H9 (cell line): ENCODE results near the gene MEGF10. TPM values are rescaled to one million over a fixed set of nuclear protein-coding genes. Genes with fewer than 3 reads are reported as not detected.

Experiments
- DNase-seq: peaks from one replicate; pipeline ENCODE4 v3.0.0-alpha.2; 2017
- H2AFZ ChIP-seq: one replicate; pipeline ENCODE4 v1.6.1; 2013; ENCODE audit warnings: mild to moderate bottlenecking, low read length, control low read depth, moderate library complexity
- H2AK5ac ChIP-seq: 2 replicates; pipeline ENCODE4 v1.6.1; 2013; ENCODE audit warnings: low read length, control low read depth, mixed read lengths; ENCODE audit not compliant: insufficient read length
- H2BK120ac ChIP-seq: one replicate; pipeline ENCODE4 v1.6.1; 2013; ENCODE audit warnings: low read depth, mild to moderate bottlenecking, low read length, control low read depth, inconsistent platforms; ENCODE audit not compliant: poor library complexity, severe bottlenecking
- H2BK12ac ChIP-seq: 2 replicates; pipeline ENCODE4 v1.6.1; 2013; ENCODE audit warnings: low read length, control low read depth, mixed read lengths, low read depth; ENCODE audit not compliant: insufficient read length
- H2BK15ac ChIP-seq: 2 replicates; pipeline ENCODE4 v1.6.1; 2013; ENCODE audit warnings: low read depth, low read length, control low read depth
- H2BK20ac ChIP-seq: one replicate; pipeline ENCODE4 v1.6.1; 2013; ENCODE audit warnings: low read depth, mild to moderate bottlenecking, low read length, control low read depth, inconsistent platforms; ENCODE audit not compliant: poor library complexity, severe bottlenecking
- H2BK5ac ChIP-seq: 2 replicates; pipeline ENCODE4 v1.6.1; 2013; ENCODE audit warnings: low read length, control low read depth, mixed read lengths; ENCODE audit not compliant: insufficient read length
- H3K14ac ChIP-seq: 2 replicates; pipeline ENCODE4 v1.6.1; 2013; ENCODE audit warnings: low read length, control low read depth; ENCODE audit not compliant: insufficient read depth
- H3K18ac ChIP-seq: 2 replicates; pipeline ENCODE4 v1.6.1; 2013; ENCODE audit warnings: low read depth, mild to moderate bottlenecking, mixed read lengths, low read length, control low read depth; ENCODE audit not compliant: insufficient read length
- H3K23ac ChIP-seq: 2 replicates; pipeline ENCODE4 v1.6.1; 2013; ENCODE audit warnings: low read length, control low read depth, mixed read lengths, low read depth; ENCODE audit not compliant: insufficient read length
- H3K23me2 ChIP-seq: 2 replicates; pipeline ENCODE4 v1.6.1; 2013; ENCODE audit warnings: low read depth, mild to moderate bottlenecking, mixed read lengths, low read length, control low read depth; ENCODE audit not compliant: insufficient read length, poor library complexity, severe bottlenecking
- H3K27ac ChIP-seq: 2 replicates; pipeline ENCODE4 v1.5.1; 2013; ENCODE audit warnings: low read length, control low read depth, mixed read lengths, low read depth; ENCODE audit not compliant: insufficient read length
- H3K27me3 ChIP-seq: 2 replicates; pipeline ENCODE4 v1.6.1; 2013; ENCODE audit warnings: low read length, control low read depth, inconsistent platforms; ENCODE audit not compliant: insufficient read depth
- H3K4ac ChIP-seq: 2 replicates; pipeline ENCODE4 v1.6.1; 2013; ENCODE audit warnings: low read depth, mild to moderate bottlenecking, control low read depth, inconsistent platforms, low read length, moderate library complexity
- H3K4me1 ChIP-seq: 2 replicates; pipeline ENCODE4 v1.6.1; 2013; ENCODE audit warnings: low read length, control low read depth, inconsistent platforms; ENCODE audit not compliant: insufficient read depth
- H3K4me2 ChIP-seq: 2 replicates; pipeline ENCODE4 v1.6.1; 2013; ENCODE audit warnings: low read length, control low read depth, mixed read lengths; ENCODE audit not compliant: insufficient read length, insufficient read depth
- H3K56ac ChIP-seq: 2 replicates; pipeline ENCODE4 v1.6.1; 2013; ENCODE audit warnings: low read depth, mild to moderate bottlenecking, mixed read lengths, low read length, control low read depth; ENCODE audit not compliant: insufficient read length
- H3K79me1 ChIP-seq: 2 replicates; pipeline ENCODE4 v1.6.1; 2013; ENCODE audit warnings: low read depth, mild to moderate bottlenecking, moderate library complexity, low read length, control low read depth, inconsistent platforms; ENCODE audit not compliant: insufficient read depth, poor library complexity, severe bottlenecking
- H3K79me2 ChIP-seq: 2 replicates; pipeline ENCODE4 v1.6.1; 2013; ENCODE audit warnings: low read length, control low read depth, inconsistent platforms; ENCODE audit not compliant: insufficient read depth
- H3K9ac ChIP-seq: 2 replicates; pipeline ENCODE4 v1.6.1; 2013; ENCODE audit warnings: low read length, control low read depth, mixed read lengths; ENCODE audit not compliant: insufficient read length; ENCODE audit errors: extremely low read depth
- H3K9me3 ChIP-seq: one replicate; pipeline ENCODE4 v1.6.1; 2013; ENCODE audit warnings: low read depth, low read length, inconsistent platforms; ENCODE audit not compliant: control insufficient read depth
- H3T11ph ChIP-seq: one replicate; pipeline ENCODE4 v1.6.1; 2013; ENCODE audit warnings: mild to moderate bottlenecking, low read length, control low read depth, inconsistent platforms
- H4K20me1 ChIP-seq: one replicate; pipeline ENCODE4 v1.6.1; 2013; ENCODE audit not compliant: control insufficient read depth, insufficient read length, insufficient read depth
- H4K5ac ChIP-seq: 2 replicates; pipeline ENCODE4 v1.6.1; 2013; ENCODE audit warnings: low read depth, mild to moderate bottlenecking, mixed read lengths, low read length, control low read depth; ENCODE audit not compliant: insufficient read length
- H4K8ac ChIP-seq: replicated peaks from 2 replicates; pipeline ENCODE4 v1.6.1; 2013; ENCODE audit warnings: low read length, control low read depth, mixed read lengths, low read depth; ENCODE audit not compliant: insufficient read length
- H4K91ac ChIP-seq: 2 replicates; pipeline ENCODE4 v1.6.1; 2013; ENCODE audit warnings: low read depth, mild to moderate bottlenecking, moderate library complexity, mixed read lengths, low read length, control low read depth; ENCODE audit not compliant: insufficient read length
- H3K27ac Mint-ChIP-seq, 3 experiments: 2 replicates in 2 of 3; 3 replicates in 1 of 3; pipeline ENCODE4 v1.8.0; 2020 to 2021; ENCODE audit warnings: mixed read lengths in 3 of 3, mild to moderate bottlenecking in 1 of 3, moderate library complexity in 1 of 3
- H3K27me3 Mint-ChIP-seq: 2 replicates; pipeline ENCODE4 v1.8.0; 2021; ENCODE audit warnings: low read depth, mild to moderate bottlenecking, moderate library complexity, mixed read lengths
- H3K36me3 Mint-ChIP-seq, 3 experiments: 2 replicates in 2 of 3; 3 replicates in 1 of 3; pipeline ENCODE4 v1.8.0; 2020 to 2021; ENCODE audit warnings: low read depth in 3 of 3, mixed read lengths in 3 of 3; ENCODE audit not compliant: insufficient read depth in 1 of 3
- H3K4me1 Mint-ChIP-seq, 2 experiments: 2 replicates each; pipeline ENCODE4 v1.8.0; 2020; ENCODE audit warnings: mixed read lengths in 2 of 2
- H3K4me3 Mint-ChIP-seq, 2 experiments: 2 replicates in 1 of 2; 3 replicates in 1 of 2; pipeline ENCODE4 v1.8.0; 2020 to 2021; ENCODE audit warnings: mild to moderate bottlenecking in 2 of 2, mixed read lengths in 2 of 2, moderate library complexity in 1 of 2
- H3K9me3 Mint-ChIP-seq, 2 experiments: 2 replicates in 1 of 2; 3 replicates in 1 of 2; pipeline ENCODE4 v1.8.0; 2020; ENCODE audit warnings: mild to moderate bottlenecking in 2 of 2, mixed read lengths in 2 of 2, moderate library complexity in 1 of 2
- CTCF ChIP-seq: fragments of 200-600 bp; sonication (generic); conservative IDR thresholded peaks from 3 replicates; pipeline ENCODE4 v1.8.0; 2021; ENCODE audit warnings: antibody characterized with exemption, mild to moderate bottlenecking
- WGBS: extraction: QIAGEN DNeasy Blood & Tissue Kit; methylation state at CpG from one replicate; pipeline ENCODE4 v1.1.7; 2013; ENCODE audit warnings: missing lambda C conversion rate, low lambda C conversion rate, mixed read lengths; ENCODE audit not compliant: insufficient read length; ENCODE audit errors: extremely low coverage; 5-methylcytosine and 5-hydroxymethylcytosine counted together
- total RNA-seq: library from RNA; stranded (reverse); gene quantifications from 2 replicates; pipeline ENCODE4 v1.2.1, GENCODE V29; 2021

Gene MEGF10
- total RNA-seq, 1 experiment from 2014 or later = 36.5 TPM

DNA sequence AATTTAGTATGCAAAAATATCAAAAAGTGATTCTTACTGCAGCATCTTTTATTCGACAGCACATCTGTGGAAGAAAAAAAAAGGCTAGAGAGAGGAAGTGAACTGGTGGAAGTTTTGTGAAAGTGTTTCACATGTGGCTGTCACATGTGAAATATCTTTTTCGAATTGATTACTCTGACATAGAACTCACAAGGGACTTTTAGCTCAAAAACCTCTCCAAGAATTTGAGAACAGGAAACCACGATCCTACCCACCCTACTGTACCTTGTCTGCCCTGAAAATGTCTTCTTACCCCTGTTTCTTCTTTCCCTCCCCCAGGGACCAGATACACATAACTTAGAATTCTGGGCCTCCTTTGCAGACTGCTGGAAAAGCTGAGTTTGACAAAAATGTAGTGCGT is 120.4 kb downstream of the MEGF10 start:
- Histone ChIP-seq H3K56ac (no peak overlapping the region), H2BK120ac (no peak overlapping the region), H3K23ac (no peak overlapping the region), H3K23me2 (no peaks in the 10 kb centered on the region), H3K4ac (no peak overlapping the region), H3K4me1 (peaks cover 9% of the 10 kb centered on the region; the same call in 1 of the 2 replicates), H2BK5ac (no peak overlapping the region), H3K9ac (no peak overlapping the region), H2BK20ac (no peak overlapping the region), H3K4me2 (no peak overlapping the region), H3K18ac (no peak overlapping the region), H3K79me2 (no peaks in the 10 kb centered on the region), H2AK5ac (no peak overlapping the region), H4K20me1 (no peaks in the 10 kb centered on the region), H4K91ac (no peak overlapping the region), H3T11ph (no peak overlapping the region), H3K79me1 (no peaks in the 10 kb centered on the region), H4K8ac (no peak overlapping the region), H3K9me3 (no peaks in the 10 kb centered on the region), H2BK12ac (no peak overlapping the region), H4K5ac (no peak overlapping the region), H3K27ac (no peak overlapping the region), H2AFZ (no peak overlapping the region), H3K27me3 (no peaks in the 10 kb centered on the region), H3K14ac (no peak overlapping the region), H2BK15ac (no peak overlapping the region)
- TF ChIP-seq CTCF = no peak
- Mint-ChIP-seq H3K27ac (no peak overlapping the region; a peak in 1 of 7 replicates), H3K36me3 (peaks cover 2 to 16% (median 12%) of the 10 kb centered on the region in 3 experiments; a peak in 5 of 7 replicates), H3K4me1 (peaks cover 9 to 16% of the 10 kb centered on the region in 2 experiments), H3K4me3 (no peak overlapping the region), H3K27me3 (no peaks in the 10 kb centered on the region), H3K9me3 (no peaks in the 10 kb centered on the region)
- no peak for DNase-seq
- WGBS = no CpG with 5 or more reads among the region's 4 CpGs
